HG03066 (cell line): ENCODE data around the gene PRSS58.

ENCODE experiments used
- ATAC-seq: cut with Tn5 transposase; IDR thresholded peaks from one replicate; pipeline ENCODE4 v1.9.1; 2021; ENCODE audit warnings: low read depth; ENCODE audit not compliant: unreplicated experiment

PRSS58 gene

DNA sequence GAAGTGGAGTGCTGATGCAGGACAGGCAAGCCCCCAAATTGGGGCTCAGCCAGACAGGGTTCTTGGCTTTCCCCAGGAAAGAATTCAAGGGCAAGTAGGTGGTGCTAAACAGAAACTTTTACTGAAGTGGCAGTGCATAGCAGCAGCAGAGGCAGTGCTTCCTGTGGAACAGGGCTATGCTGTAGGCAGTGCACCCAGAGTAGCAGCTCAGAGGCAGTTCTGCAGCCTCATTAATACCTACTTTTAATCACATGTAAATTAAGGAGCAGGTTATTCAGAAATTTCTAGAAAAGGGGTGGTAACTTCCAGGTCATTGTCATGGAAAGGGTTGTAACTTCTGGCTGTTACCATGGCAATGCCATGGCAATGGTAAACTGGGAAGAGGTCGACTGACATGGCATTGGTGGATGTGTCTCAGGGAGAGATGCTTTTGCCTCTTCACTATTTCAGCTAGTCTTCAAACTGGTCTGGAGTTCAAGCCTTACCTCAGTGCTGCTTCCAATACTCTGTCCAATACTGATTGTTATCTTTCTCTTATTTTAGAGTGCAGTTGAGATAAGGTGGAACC, 29.2 kb downstream of the PRSS58 start:
- ATAC-seq = no peak
